ENCODE data around the gene COPG2. TPM values are rescaled to one million over a fixed set of nuclear protein-coding genes. Genes with fewer than 3 reads are reported as not detected.
"Not testable (repeated sequence)": the region's sequence is repeated elsewhere in the genome, so short reads cannot be mapped to it uniquely, and the experiment has no call there.

The COPG2 gene
- total RNA-seq, 2 experiments from 2014 or later: 29.9 to 32.2 TPM

GRCh38 chr7:130615583-130615982 is 53.0 kb downstream of the COPG2 start:
- ChIA-PET CTCF (ENCODE audit: unreplicated experiment) (no interaction called here), POLR2A (no interaction called here)
- BruUV-seq (replicated peaks): no TSS peak
- H4K20me1 ChIP-seq (ENCODE audit: insufficient read depth, low read length): no peaks in the 10 kb centered on the region
- H2AFZ ChIP-seq (ENCODE audit: low read length): no peak overlapping the region
- H3K9me3 ChIP-seq (ENCODE audit: low read length): no peaks in the 10 kb centered on the region
- no peak for TF ChIP-seq EZH2phosphoT487 (IDR thresholded peaks at IDR 0.05; ENCODE audit: borderline replicate concordance, low read depth, low read length)
- TF ChIP-seq CTCF (conservative IDR thresholded peaks at IDR 0.05; ENCODE audit: low read length): no peak
- H3K27ac ChIP-seq (ENCODE audit: low read depth, low read length, poor library complexity, severe bottlenecking): no peak overlapping the region
- H3K36me3 ChIP-seq (ENCODE audit: insufficient read depth, low read length): peaks cover 38% of the 10 kb centered on the region; the same call in 1 of the 2 replicates
- no peak overlapping the region for H3K4me3 ChIP-seq (ENCODE audit: low read depth, low read length, poor library complexity, severe bottlenecking)
- H3K9me2 ChIP-seq (ENCODE audit: insufficient read depth, low read length): no peaks in the 10 kb centered on the region
- no peaks in the 10 kb centered on the region for H3K79me2 ChIP-seq (ENCODE audit: insufficient read depth, low read depth, low read length)
- no peak overlapping the region for H3K4me2 ChIP-seq (ENCODE audit: low read length)
- H3K4me1 ChIP-seq (ENCODE audit: insufficient read depth, low read length, poor library complexity, severe bottlenecking): no peaks in the 10 kb centered on the region
- DNase-seq (ENCODE audit: low spot score): no peak
- intact Hi-C loops (cut with micrococcal nuclease; ENCODE audit: unreplicated experiment): no loop called here

- DNase-seq (ENCODE audit: low spot score): no peak
- Histone ChIP-seq H3K79me2 (ENCODE audit: insufficient read depth, low read depth, low read length) (no peaks in the 10 kb centered on the region), H3K4me3 (ENCODE audit: low read depth, low read length, poor library complexity, severe bottlenecking) (no peak overlapping the region), H3K4me2 (ENCODE audit: low read length) (no peak overlapping the region), H3K4me1 (ENCODE audit: insufficient read depth, low read length, poor library complexity, severe bottlenecking) (no peaks in the 10 kb centered on the region), H3K27ac (ENCODE audit: low read depth, low read length, poor library complexity, severe bottlenecking) (no peak overlapping the region), H2AFZ (ENCODE audit: low read length) (no peak overlapping the region), H4K20me1 (ENCODE audit: insufficient read depth, low read length) (no peaks in the 10 kb centered on the region), H3K36me3 (ENCODE audit: insufficient read depth, low read length) (peaks cover 48% of the 10 kb centered on the region), H3K9me2 (ENCODE audit: insufficient read depth, low read length) (no peaks in the 10 kb centered on the region), H3K9me3 (ENCODE audit: low read length) (no peaks in the 10 kb centered on the region)
- CTCF ChIA-PET (ENCODE audit: unreplicated experiment): no interaction called here
- intact Hi-C loops (cut with micrococcal nuclease; ENCODE audit: unreplicated experiment): no loop called here
- no TSS peak for BruUV-seq (replicated peaks)
- no peak for TF ChIP-seq EZH2phosphoT487 (IDR thresholded peaks at IDR 0.05; ENCODE audit: borderline replicate concordance, low read depth, low read length)
- TF ChIP-seq CTCF (conservative IDR thresholded peaks at IDR 0.05; ENCODE audit: low read length): no peak
- POLR2A ChIA-PET: no interaction called here
Measured at GRCh38 chr7:130614449-130614848, 54.1 kb downstream of the COPG2 start.

- H3K79me2 ChIP-seq (ENCODE audit: insufficient read depth, low read depth, low read length): no peaks in the 10 kb centered on the region
- H3K4me1 ChIP-seq (ENCODE audit: insufficient read depth, low read length, poor library complexity, severe bottlenecking): no peaks in the 10 kb centered on the region
- intact Hi-C loops (cut with micrococcal nuclease; ENCODE audit: unreplicated experiment): no loop called here
- DNase-seq (ENCODE audit: low spot score): no peak
- H3K4me3 ChIP-seq (ENCODE audit: low read depth, low read length, poor library complexity, severe bottlenecking): no peak overlapping the region
- H4K20me1 ChIP-seq (ENCODE audit: insufficient read depth, low read length): no peaks in the 10 kb centered on the region
- no peak overlapping the region for H3K4me2 ChIP-seq (ENCODE audit: low read length)
- no peak overlapping the region for H3K27ac ChIP-seq (ENCODE audit: low read depth, low read length, poor library complexity, severe bottlenecking)
- peaks cover 73% of the 10 kb centered on the region for H3K36me3 ChIP-seq (ENCODE audit: insufficient read depth, low read length)
- H3K9me3 ChIP-seq (ENCODE audit: low read length): no peaks in the 10 kb centered on the region
- no TSS peak for BruUV-seq (replicated peaks)
- no peak overlapping the region for H2AFZ ChIP-seq (ENCODE audit: low read length)
- ChIA-PET POLR2A (interaction anchor here (0.7 to 1.1 kb wide), 2 partner anchors 147 to 859 kb away, joined by 3 read pairs; no protein-coding TSS in a partner anchor), CTCF (ENCODE audit: unreplicated experiment) (no interaction called here)
- TF ChIP-seq CTCF (conservative IDR thresholded peaks at IDR 0.05; ENCODE audit: low read length) (no peak), EZH2phosphoT487 (IDR thresholded peaks at IDR 0.05; ENCODE audit: borderline replicate concordance, low read depth, low read length) (no peak)
- no peaks in the 10 kb centered on the region for H3K9me2 ChIP-seq (ENCODE audit: insufficient read depth, low read length)
Measured at GRCh38 chr7:130611218-130611617, 57.3 kb downstream of the COPG2 start.

- intact Hi-C loops (cut with micrococcal nuclease; ENCODE audit: unreplicated experiment); H3K4me2 ChIP-seq (ENCODE audit: low read length); H3K4me3 ChIP-seq (ENCODE audit: low read depth, low read length, poor library complexity, severe bottlenecking); H4K20me1 ChIP-seq (ENCODE audit: insufficient read depth, low read length); CTCF ChIA-PET (ENCODE audit: unreplicated experiment); H3K9me3 ChIP-seq (ENCODE audit: low read length); DNase-seq (ENCODE audit: low spot score); H3K79me2 ChIP-seq (ENCODE audit: insufficient read depth, low read depth, low read length); H3K4me1 ChIP-seq (ENCODE audit: insufficient read depth, low read length, poor library complexity, severe bottlenecking); H3K9me2 ChIP-seq (ENCODE audit: insufficient read depth, low read length); H3K27ac ChIP-seq (ENCODE audit: low read depth, low read length, poor library complexity, severe bottlenecking); BruUV-seq (replicated peaks); H2AFZ ChIP-seq (ENCODE audit: low read length): not testable (repeated sequence)
- POLR2A ChIA-PET: interaction anchor here (0.7 to 0.8 kb wide), 2 partner anchors 12 to 1027 kb away, joined by 3 to 4 read pairs; no protein-coding TSS in a partner anchor
- H3K36me3 ChIP-seq (ENCODE audit: insufficient read depth, low read length): peaks cover 56% of the 10 kb centered on the region
Measured at GRCh38 chr7:130607066-130607465, 61.5 kb downstream of the COPG2 start.

Measured in OCI-LY7 (cell line).